GM21737 (cell line): ENCODE data around the gene GOLGA3.
"Not testable (repeated sequence)": the region's sequence is repeated elsewhere in the genome, so short reads cannot be mapped to it uniquely, and the experiment has no call there.

Source experiments
- ATAC-seq: cut with Tn5 transposase; IDR thresholded peaks from one replicate; pipeline ENCODE4 v1.9.1; 2021; ENCODE audit warnings: mild to moderate bottlenecking, moderate library complexity; ENCODE audit not compliant: unreplicated experiment

GOLGA3 gene

GRCh38 chr12:132818562-132818961, 10.1 kb downstream of the GOLGA3 start:
- ATAC-seq = no peak

- ATAC-seq = no peak
These were observed 14.4 kb downstream of the GOLGA3 start for GRCh38 chr12:132814232-132814631.

- ATAC-seq = no peak
These were observed 15.2 kb downstream of the GOLGA3 start for GRCh38 chr12:132813443-132813842.

- no peak for ATAC-seq
These were observed 15.9 kb downstream of the GOLGA3 start for GRCh38 chr12:132812631-132813305.

- ATAC-seq = not testable (repeated sequence)
These were observed 19.3 kb downstream of the GOLGA3 start for GRCh38 chr12:132809391-132809790.

GRCh38 chr12:132807295-132808092, 21.2 kb downstream of the GOLGA3 start:
- ATAC-seq = no peak

GRCh38 chr12:132806857-132807256, 21.8 kb downstream of the GOLGA3 start:
- ATAC-seq = no peak

GRCh38 chr12:132804426-132804861, 24.2 kb downstream of the GOLGA3 start:
- no peak for ATAC-seq

- ATAC-seq = no peak
These were observed 24.8 kb downstream of the GOLGA3 start for GRCh38 chr12:132803888-132804287.

- ATAC-seq = no peak
These were observed 25.5 kb downstream of the GOLGA3 start for GRCh38 chr12:132803125-132803524.

- ATAC-seq = no peak
These were observed 26.9 kb downstream of the GOLGA3 start for GRCh38 chr12:132801741-132802140.

- ATAC-seq = no peak
These were observed 29.8 kb downstream of the GOLGA3 start for GRCh38 chr12:132798836-132799235.

GRCh38 chr12:132797820-132798570, 30.7 kb downstream of the GOLGA3 start:
- ATAC-seq = no peak

GRCh38 chr12:132795847-132796246, 32.8 kb downstream of the GOLGA3 start:
- ATAC-seq = no peak

- not testable (repeated sequence) for ATAC-seq
These were observed 36.7 kb downstream of the GOLGA3 start for GRCh38 chr12:132791940-132792339.

GRCh38 chr12:132789099-132789471, 39.6 kb downstream of the GOLGA3 start:
- no peak for ATAC-seq

GRCh38 chr12:132788375-132789098, 40.1 kb downstream of the GOLGA3 start:
- ATAC-seq = no peak

GRCh38 chr12:132787877-132788276, 40.8 kb downstream of the GOLGA3 start:
- ATAC-seq = no peak

- ATAC-seq = no peak
These were observed 42.5 kb downstream of the GOLGA3 start for GRCh38 chr12:132786192-132786591.

GRCh38 chr12:132784580-132784979, 44.1 kb downstream of the GOLGA3 start:
- ATAC-seq = no peak
